ENCODE data around the gene ERICH4.
"Not testable (repeated sequence)": the region's sequence is repeated elsewhere in the genome, so short reads cannot be mapped to it uniquely, and the experiment has no call there.

The ERICH4 gene, protein sequence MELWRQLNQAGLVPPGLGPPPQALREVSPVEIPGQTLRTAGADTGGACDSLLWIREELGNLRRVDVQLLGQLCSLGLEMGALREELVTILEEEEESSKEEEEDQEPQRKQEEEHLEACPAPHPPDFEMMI

DNA sequence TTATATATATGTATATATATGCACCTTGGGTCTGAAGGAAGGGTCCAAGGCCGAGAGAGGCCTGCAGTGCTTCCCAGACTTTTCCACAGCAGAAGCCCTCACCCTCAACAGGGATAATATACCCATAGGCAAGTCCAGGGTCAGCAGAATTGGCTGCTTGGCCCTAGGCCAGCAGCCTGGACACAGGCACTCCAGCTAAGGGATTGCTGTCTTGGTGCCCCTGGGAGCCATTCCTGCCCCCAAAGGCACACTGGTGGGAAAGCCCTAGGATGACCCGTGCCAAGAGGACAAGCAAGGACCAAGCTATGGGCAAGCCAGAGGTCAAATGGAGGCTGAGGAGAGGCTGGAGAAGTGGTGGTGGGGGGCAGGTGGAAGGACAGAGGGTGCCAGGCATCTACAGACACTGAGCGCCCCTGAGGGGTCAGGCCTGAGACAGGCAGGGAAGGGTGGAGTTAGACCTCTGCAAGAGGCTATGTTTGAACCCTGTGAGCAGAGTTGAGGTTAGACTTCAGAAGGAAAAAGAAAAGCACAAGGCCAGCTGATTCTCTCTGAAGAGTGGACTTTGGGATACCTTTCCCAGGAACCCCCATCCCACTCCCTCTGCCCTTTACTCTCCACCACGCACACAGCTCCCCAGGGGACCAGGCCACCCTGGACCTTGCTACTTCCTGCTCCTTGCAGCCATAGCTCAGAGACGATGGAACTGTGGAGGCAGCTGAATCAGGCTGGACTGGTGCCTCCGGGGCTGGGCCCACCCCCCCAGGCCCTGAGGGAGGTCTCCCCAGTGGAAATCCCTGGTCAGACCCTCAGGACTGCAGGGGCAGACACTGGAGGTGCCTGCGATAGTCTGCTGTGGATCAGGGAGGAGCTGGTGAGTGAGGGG, at the start of gene ERICH4:
Gene ERICH4, plus strand, starts transcription at position 684 of the 883 bp plus-strand sequence. Its CDS starts 14 bp downstream, at position 698.
- no peak for DNase-seq (ENCODE audit: low spot score)

DNA sequence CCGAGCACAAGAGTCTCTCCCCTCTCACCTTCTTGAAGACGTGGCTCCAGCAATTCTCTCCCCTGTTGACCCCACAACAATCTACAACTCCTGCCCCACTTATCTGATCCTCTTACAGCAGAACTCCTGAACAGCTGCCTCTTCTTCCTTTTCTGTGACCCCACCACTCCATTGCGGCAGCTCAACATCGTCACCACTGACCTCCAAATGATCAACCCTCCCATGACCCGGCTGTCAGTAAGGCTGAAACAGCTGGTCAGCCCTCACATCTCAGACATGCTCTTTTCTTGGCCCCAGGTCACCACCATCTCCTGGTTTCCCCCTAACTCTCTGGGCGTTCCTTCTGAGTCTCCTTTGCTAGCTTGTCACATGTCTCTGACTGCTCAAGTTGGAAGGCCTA, 47.6 kb upstream of the ERICH4 start:
- no peak for DNase-seq (ENCODE audit: low spot score)

DNA sequence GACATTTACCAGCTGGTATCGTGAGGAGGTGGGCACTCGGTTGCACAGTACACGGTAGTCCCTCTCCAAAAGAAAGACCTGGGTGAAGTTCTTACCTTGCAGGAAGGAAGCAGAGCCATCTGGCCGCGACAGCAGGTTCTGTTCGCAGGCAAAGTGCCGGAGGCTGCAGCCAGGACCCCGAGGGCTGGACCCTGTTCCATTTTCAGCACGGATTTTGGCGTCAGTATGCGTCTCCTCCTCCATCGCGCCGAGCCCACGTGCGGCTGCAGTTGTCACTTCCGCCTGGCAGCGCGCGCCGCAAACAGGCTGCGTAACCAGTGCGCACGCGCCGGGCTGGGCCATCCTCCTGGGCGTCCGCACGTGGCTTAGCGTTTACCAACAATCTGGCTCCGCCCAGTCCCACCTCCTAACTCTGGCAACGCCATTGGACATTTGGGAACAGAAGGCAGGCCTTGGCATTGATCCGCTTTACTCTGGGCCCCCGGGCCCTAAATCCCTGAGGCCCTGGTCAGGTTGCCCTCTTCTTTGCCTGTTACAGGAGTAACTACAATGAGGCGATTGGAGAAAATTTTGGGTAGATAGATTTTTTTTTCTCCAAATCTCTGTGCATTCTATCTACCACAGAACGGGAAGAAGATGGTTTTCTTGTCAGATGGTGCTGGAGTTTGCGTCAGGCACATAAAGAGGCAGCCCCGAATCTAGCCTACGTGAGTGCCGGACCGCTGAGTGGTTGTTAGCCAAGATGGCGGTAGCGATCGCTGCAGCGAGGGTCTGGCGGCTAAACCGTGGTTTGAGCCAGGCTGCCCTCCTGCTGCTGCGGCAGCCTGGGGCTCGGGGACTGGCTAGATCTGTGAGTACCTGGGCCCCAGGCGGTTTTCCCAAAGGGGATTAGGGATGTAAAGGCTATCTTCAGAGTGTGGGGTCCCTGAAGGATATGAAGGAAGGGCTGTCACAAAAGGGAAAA, 45.6 kb upstream of the ERICH4 start, which contains the start of the genes BCKDHA and EXOSC5:
Gene BCKDHA, plus strand, starts transcription at position 733 of the 964 bp plus-strand sequence. Its CDS starts 10 bp downstream, at position 743.
Gene EXOSC5, minus strand, starts transcription at position 274 of the 964 bp plus-strand sequence. Its CDS starts 31 bp downstream, at position 243.
- DNase-seq (ENCODE audit: low spot score), result peak; percentile 99

DNA sequence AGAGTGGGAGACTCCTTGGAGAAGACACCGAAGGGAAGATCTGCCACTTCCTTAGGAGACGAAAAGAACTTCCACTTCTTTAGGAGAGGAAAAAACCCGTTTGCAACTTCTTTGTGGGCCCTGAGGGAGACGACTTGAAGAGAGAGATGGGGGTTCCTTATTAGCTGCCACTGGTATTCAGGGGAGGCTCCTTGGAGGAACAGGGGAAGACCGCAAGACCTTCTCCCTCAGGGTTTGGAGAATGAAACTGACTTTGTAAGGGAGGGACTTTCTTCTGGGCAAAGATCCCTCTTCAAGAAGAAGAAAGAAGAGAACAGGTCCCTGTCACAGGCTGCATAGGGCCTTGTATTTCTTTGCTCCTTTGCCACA, 44.9 kb upstream of the ERICH4 start:
- DNase-seq (ENCODE audit: low spot score), result no peak

DNA sequence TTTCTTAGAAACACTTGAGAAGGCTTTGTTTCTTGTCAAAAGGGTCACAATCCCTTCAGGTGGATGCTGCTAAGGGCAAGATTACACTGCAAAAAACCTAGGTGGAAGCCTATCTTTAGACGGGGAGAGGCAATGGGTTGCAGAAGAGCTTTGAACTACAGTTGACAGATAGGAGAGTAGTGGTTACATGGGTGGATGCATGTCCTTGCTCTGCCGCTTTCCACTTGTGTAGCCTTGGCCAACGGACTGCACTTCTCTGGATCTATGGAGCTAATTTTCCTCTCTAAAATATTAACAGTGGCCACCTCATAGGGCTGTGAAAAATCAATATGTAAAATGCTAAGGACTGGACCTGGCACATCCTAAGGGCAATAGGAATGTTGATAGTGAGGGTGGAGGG, 44.4 kb upstream of the ERICH4 start:
- no peak for DNase-seq (ENCODE audit: low spot score)

DNA sequence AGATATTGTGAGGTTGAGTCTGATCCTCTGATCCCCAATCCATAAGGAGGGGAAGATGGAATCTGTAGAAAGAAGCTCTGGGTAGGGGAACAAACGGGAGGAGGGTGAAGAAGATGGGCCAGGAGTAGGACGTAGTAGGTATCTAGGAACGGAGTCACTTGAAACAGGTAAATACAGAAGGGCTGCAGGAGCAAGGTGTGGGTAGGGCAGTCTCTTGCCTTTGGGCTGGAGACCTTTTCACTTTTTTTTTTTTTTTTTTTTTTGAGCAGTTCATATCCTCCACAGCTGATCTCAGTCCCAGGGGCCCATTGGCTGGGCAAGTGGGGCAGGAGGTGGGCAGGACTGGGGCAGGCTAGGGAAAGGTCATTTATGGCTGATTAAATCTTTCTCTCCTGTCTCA, 43.9 kb upstream of the ERICH4 start:
- no peak for DNase-seq (ENCODE audit: low spot score)

DNA sequence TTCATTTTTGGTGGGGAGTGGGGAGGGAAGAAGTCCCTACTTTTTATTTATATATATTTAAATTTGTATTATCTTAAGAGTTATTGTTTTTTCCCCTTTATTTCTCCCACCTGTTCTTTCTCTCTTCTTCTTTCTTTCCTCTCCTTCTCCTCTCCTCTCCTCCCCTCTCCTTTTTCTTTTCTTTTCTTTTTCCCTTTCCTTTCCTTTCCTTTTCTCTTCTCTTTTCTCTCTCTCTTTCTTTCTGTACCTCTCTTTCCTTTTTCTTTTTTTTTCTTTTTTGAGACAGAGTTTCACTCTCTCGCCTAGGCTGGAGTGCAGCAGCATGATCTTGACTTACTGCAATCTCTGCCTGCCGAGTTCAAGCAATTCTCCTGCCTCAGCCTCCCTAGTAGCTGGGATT, 43.4 kb upstream of the ERICH4 start:
- DNase-seq (ENCODE audit: low spot score), result no peak

DNA sequence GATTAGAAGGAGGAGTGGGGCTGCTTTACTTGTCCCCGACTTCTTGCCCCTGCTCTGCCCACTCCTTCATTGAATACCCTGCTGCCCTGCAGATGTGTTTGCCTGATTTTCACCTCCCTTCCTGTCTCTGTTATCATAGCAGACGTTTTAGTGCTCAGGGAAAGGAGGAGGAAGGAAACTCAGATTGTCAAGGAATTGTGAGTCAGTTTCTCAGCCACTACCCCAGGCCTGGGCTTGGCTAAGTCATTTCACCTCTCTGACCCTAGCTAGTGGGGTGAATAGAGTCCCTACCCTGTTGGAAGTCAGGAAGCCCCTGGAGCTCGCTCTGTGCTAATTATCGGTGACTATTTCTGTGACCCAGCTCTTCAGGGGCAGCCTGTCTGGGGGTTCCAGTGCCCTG, 41.5 kb upstream of the ERICH4 start:
- no peak for DNase-seq (ENCODE audit: low spot score)

DNA sequence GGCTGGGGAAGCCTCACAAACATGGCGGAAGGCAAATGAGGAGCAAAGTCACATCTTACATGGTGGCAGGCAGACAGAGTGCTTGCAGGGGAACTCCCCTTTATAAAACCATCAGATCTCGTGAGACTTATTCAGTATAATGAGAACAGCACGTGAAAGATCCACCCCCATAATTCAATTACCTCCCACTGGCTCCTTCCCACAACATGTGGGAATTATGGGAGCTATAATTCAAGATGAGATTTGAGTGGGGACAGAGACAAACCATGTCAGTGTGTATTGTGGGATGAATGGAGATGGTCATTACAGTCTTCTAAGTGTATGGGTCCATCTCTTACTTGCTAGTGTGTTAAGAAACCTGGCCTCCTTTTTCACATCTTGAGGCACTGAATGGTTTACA, 40.9 kb upstream of the ERICH4 start:
- DNase-seq (ENCODE audit: low spot score), result no peak

DNA sequence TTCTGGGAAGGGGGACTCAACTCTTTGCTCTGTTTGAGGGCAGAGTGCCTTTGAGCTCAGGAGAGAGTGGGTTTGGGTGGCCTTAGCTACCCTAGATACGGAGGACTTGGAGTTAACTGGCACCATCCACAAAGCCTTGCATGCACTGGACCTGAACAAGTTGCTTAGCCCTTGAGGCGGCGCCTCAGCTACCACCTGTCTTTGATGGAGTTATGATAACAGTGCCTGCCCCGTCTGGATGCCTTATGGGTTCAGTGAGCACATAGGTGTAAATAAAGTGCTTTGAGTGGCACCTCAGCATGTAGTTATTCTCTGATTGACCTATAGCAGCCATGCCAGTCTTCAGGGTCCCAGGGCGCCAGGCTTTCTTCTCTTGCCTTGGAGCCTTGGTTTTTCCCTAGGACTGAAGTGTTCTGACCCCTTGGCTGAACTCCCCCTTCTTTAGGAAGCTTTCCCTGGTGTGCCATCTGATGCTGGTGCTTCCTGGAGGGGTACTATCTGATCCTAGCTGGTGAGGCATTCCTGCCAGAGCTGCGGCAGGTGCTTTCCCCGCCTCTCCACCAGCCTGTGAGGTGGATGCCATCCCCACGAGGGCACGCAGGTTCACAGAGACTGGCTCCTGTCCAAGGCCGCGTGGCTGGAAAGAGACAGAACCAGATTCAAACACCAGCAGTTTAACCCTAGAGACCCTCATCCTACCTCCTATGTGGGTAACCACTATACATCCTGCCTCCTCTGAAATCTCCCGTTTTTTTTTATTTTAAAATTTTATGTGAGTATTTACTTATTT, 39.6 kb upstream of the ERICH4 start:
- DNase-seq (ENCODE audit: low spot score), result no peak

DNA sequence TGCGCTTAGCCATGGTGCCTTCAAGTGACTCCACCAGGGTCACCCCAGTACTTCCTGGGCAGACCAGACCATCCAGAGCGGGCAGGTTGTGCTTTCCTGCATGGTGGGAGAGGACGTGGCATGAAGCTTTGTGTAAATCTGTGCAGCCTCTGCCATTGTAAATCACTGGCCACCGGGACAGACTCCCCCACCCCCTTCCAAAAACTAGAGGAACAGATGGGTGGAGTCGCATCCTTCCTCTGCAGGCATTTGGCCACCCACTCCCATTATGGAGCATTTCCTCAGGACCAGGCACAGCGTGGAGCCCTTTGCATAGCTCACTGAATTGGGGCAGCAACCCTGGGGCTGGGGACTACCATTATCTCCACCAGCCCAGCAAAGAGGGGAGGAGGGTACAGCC, 37.2 kb upstream of the ERICH4 start:
- DNase-seq (ENCODE audit: low spot score), result no peak

DNA sequence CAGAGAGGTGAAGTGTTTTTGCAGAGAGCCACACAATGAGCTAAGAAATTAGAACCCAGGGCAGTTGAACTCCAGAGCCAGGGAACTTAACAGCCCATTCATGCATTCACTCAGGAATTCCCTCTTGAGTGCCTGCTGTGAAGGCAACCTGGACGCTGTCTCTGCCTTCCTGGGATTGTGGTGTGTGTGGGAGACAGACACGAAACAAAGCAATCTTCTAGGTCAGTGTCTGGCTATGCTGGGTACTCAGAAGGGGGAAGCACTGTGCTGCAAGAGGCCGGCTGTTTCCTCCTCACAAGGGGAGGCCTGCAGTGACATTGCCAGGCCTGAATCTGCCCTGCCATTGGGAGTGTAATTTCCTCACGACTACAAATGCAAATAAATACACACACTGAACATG, 35.7 kb upstream of the ERICH4 start:
- peak; percentile 42 for DNase-seq (ENCODE audit: low spot score)

DNA sequence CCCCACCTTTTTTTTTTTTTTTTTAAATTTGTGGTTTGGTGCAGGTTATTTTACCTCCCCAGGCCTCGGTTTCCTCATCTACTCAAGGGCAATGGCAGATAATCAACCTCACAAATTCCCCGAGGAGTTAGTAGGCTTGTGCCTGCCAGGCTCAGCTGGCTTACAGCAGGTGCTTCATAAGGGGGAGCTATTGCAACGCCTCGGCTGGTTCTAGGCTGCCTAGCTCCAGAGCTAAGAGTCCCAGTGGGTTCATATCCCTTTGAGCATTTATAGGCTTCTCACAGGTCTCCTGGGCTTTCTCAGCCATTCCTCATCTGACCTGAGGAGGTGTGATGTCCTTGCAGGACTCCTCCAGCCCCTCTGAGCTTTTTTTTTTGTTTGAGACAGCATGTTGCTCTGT, 34.7 kb upstream of the ERICH4 start:
- no peak for DNase-seq (ENCODE audit: low spot score)

DNA sequence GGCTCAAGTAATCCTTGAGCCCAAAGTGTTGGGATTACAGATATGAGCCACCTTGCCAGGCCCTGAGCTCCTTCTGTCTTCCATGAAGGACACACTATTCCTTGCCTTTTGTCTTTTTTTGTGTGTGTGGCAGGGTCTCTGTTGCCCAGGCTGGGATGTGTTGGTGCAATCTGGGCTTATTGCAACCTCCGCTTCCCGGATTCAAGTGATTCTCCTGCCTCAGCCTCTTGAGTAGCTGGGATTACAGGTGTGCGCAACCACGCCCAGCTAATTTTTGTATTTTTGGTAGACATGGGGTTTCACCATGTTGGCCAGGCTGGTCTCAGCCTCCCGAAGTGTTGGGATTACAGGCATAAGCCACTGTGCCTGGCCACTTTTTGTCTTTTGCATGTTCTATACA, 34.1 kb upstream of the ERICH4 start:
- DNase-seq (ENCODE audit: low spot score), result not testable (repeated sequence)

DNA sequence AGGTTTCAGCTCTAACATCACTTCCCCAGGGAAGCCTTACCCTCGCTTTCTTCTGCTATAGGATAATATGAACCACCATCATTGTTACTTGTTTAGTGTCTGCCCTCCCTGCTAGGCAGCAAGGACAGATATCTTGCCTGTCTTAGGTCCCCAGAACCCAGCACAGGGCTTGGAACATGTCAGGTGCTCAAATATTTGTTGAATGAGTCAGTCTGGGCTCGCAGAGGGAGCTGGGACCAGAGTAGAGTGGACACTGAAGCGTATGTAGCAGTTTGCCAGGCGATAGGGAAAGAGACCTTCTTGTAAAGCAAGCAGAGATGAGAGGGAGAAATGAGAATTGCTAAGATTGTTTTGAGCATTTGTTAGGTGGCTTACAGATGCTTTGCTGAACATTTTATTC, 33.7 kb upstream of the ERICH4 start:
- DNase-seq (ENCODE audit: low spot score), result no peak

DNA sequence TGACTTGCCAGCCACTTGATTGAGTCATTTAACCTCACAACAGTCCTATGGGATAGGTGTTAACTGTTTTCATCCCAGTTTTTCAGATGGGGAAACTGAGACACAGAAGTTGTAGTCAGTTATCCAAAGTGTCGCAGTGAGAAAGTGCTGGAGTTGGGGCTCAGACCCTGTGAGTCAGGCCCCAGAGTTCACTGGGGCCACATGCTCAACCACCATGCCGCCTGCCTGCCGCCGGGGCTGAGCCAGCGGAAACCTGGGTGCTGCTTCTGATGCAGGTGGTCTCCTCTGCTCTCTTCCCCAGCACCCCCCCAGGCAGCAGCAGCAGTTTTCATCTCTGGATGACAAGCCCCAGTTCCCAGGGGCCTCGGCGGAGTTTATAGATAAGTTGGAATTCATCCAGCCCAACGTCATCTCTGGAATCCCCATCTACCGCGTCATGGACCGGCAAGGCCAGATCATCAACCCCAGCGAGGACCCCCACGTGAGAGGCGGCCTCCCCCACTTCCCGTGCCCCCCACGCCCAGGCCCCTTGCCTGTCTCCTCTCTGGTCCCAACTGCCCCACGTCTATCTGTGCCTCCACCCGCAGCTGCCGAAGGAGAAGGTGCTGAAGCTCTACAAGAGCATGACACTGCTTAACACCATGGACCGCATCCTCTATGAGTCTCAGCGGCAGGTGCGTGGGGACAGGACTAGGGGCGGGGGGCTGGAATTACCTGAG, 32.5 kb upstream of the ERICH4 start:
- no peak for DNase-seq (ENCODE audit: low spot score)

DNA sequence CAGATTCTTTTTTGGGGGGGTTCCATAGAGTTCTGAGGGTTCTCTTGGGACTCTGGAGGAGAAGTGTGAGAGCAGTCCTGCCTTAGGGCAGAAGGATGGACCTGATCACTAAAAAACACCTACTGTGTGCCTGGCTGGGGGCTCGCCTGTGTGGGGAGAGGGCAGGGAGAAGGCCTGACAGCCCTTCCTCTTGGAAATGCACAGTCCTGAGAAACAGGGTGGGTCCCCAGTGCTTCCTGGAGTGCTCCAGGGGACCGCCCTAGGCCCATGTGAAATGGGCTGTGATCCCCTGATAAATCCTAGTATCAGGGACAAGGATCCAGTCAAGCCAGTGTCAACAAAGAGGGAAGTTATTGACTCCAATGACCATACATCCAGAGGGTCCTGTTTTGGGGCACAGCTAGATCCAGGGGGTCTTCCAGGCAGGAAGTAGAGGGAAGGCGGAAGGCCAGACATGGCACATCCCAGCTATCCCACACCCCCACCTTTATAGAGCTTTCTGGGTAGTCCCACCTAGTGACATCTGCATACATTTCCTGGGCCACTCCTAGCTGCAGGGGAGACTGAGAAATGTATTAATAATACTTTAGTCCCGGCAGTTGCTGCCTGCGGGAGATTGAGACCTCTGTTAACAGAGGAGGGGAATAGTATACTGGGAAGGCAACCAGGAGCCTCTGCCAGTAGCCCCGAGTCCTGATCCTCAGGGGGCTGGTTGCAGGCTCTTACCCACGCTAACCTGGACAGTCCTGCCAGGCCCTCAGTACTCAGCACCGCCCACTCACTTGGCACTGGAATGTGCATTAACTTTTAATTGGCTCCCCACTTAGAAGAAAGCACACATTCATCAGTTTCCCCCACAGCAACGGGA, 31.6 kb upstream of the ERICH4 start:
- DNase-seq (ENCODE audit: low spot score), result no peak

DNA sequence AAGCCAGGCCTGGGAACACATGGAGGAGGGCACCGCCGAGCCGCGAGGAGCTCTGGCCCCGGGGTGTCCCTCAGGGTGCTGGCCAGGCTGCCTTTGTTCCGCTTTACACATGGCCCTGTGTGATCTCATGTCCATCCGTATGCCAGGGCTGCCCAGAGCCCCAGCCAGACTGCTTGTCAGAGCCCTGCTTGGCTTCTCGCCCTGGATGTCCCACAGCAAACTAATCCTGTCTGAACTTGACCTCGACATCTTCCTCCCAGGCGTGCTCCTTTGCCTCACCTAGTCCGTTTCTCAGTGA, 31.0 kb upstream of the ERICH4 start:
- no peak for DNase-seq (ENCODE audit: low spot score)

DNA sequence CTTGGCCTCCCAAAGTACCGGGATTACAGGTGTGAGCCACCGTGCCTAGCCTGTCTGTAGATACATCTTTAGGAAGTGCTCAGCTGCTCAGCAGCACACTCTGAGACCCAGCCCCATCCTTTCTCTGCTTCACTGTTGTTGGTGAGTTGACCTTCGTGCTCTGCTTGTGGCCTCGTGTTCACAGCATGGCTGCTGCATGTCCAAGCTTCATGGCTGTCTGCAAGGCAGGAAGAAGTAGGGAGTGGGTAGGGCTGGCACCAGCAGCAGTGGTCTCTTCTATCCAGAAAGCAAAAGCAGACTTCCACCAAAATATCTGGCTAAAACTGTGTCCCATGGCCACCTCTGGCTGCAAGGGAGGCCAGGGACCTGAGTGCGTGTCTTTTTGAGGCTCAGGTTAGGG, 30.0 kb upstream of the ERICH4 start:
- no peak for DNase-seq (ENCODE audit: low spot score)

DNA sequence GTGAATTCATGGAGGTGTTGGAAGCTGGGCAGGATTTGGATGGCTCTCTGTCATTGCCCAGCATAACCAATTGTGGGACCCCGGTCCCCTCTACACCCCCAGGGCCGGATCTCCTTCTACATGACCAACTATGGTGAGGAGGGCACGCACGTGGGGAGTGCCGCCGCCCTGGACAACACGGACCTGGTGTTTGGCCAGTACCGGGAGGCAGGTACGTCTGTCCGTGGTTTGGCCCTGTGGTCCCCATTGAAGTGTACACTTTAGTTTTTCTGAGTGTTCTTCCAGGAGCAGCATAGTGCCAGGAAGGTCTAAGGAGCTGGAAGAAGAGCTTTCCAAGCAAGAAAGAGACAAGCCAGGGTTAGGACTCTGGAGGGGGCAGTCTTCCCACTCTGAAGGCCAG, 29.0 kb upstream of the ERICH4 start:
- no peak for DNase-seq (ENCODE audit: low spot score)
